ENCODE measurements around the gene CASP7. TPM values are rescaled to one million over a fixed set of nuclear protein-coding genes. Genes with fewer than 3 reads are reported as not detected.

CASP7 gene
- total RNA-seq, 2 donors from 2014 or later = 11.0 to 24.0 TPM

- Histone ChIP-seq H3K9me3 (peaks cover 12% of the 10 kb centered on the region), H3K27me3 (replicated peaks; ENCODE audit: insufficient read depth) (no peaks in the 10 kb centered on the region), H3K4me3 (no peak overlapping the region), H3K36me3 (peaks cover 15% of the 10 kb centered on the region), H3K27ac (no peak overlapping the region), H3K4me1 (ENCODE audit: control insufficient read depth in 1 of 2, low read depth in 2 of 2) (no peaks in the 10 kb centered on the region)
- TF ChIP-seq CTCF (IDR thresholded peaks at IDR 0.05) = no peak
- DNase-seq (ENCODE audit: low spot score) (no peak), ATAC-seq (ENCODE audit: insufficient number of reproducible peaks, low FRiP score, low read depth) (no peak)
Observed at GRCh38 chr10:113697595-113697994, 17.9 kb downstream of the CASP7 start.

GRCh38 chr10:113704637-113705343 is 25.1 kb downstream of the CASP7 start:
- Histone ChIP-seq H3K4me1 (ENCODE audit: control insufficient read depth in 1 of 2, low read depth in 2 of 2) (peaks cover 0 to 6% of the 10 kb centered on the region in 2 donors), H3K27me3 (replicated peaks; ENCODE audit: insufficient read depth) (no peaks in the 10 kb centered on the region), H3K36me3 (no peaks in the 10 kb centered on the region), H3K27ac (no peak overlapping the region), H3K4me3 (no peak overlapping the region), H3K9me3 (no peaks in the 10 kb centered on the region)
- peak; percentile 37 for TF ChIP-seq CTCF (IDR thresholded peaks at IDR 0.05)
- no peak for ATAC-seq (ENCODE audit: insufficient number of reproducible peaks, low FRiP score, low read depth)
- no peak for DNase-seq (ENCODE audit: low spot score)

GRCh38 chr10:113705344-113705652 is 25.6 kb downstream of the CASP7 start:
- no peak for TF ChIP-seq CTCF (IDR thresholded peaks at IDR 0.05)
- no peak overlapping the region for H3K4me3 ChIP-seq
- no peaks in the 10 kb centered on the region for H3K27me3 ChIP-seq (replicated peaks; ENCODE audit: insufficient read depth)
- no peak for ATAC-seq (ENCODE audit: insufficient number of reproducible peaks, low FRiP score, low read depth)
- no peak for DNase-seq (ENCODE audit: low spot score)
- H3K36me3 ChIP-seq = no peaks in the 10 kb centered on the region
- peaks cover 0 to 11% of the 10 kb centered on the region in 2 donors for H3K4me1 ChIP-seq (ENCODE audit: control insufficient read depth in 1 of 2, low read depth in 2 of 2)
- no peak overlapping the region for H3K27ac ChIP-seq
- H3K9me3 ChIP-seq = no peaks in the 10 kb centered on the region

GRCh38 chr10:113706623-113707022 is 26.9 kb downstream of the CASP7 start:
- H3K9me3 ChIP-seq = no peaks in the 10 kb centered on the region
- H3K27me3 ChIP-seq (replicated peaks; ENCODE audit: insufficient read depth) = no peaks in the 10 kb centered on the region
- no peak for DNase-seq (ENCODE audit: low spot score)
- no peak for TF ChIP-seq CTCF (IDR thresholded peaks at IDR 0.05)
- H3K36me3 ChIP-seq = no peaks in the 10 kb centered on the region
- H3K27ac ChIP-seq = no peak overlapping the region
- H3K4me1 ChIP-seq (ENCODE audit: control insufficient read depth in 1 of 2, low read depth in 2 of 2) = peaks cover 0 to 22% of the 10 kb centered on the region in 2 donors
- H3K4me3 ChIP-seq = no peak overlapping the region
- no peak for ATAC-seq (ENCODE audit: insufficient number of reproducible peaks, low FRiP score, low read depth)

GRCh38 chr10:113708640-113709039 is 28.9 kb downstream of the CASP7 start:
- no peak for TF ChIP-seq CTCF (IDR thresholded peaks at IDR 0.05)
- no peaks in the 10 kb centered on the region for H3K36me3 ChIP-seq
- H3K4me3 ChIP-seq = no peak overlapping the region
- H3K9me3 ChIP-seq = no peaks in the 10 kb centered on the region
- H3K27me3 ChIP-seq (replicated peaks; ENCODE audit: insufficient read depth) = no peaks in the 10 kb centered on the region
- ATAC-seq (ENCODE audit: insufficient number of reproducible peaks, low FRiP score, low read depth) = no peak
- H3K27ac ChIP-seq = no peak overlapping the region
- H3K4me1 ChIP-seq (ENCODE audit: control insufficient read depth in 1 of 2, low read depth in 2 of 2) = peaks cover 0 to 22% of the 10 kb centered on the region in 2 donors
- no peak for DNase-seq (ENCODE audit: low spot score)
